Measurements from ENCODE around the gene APEH.

Gene APEH

DNA sequence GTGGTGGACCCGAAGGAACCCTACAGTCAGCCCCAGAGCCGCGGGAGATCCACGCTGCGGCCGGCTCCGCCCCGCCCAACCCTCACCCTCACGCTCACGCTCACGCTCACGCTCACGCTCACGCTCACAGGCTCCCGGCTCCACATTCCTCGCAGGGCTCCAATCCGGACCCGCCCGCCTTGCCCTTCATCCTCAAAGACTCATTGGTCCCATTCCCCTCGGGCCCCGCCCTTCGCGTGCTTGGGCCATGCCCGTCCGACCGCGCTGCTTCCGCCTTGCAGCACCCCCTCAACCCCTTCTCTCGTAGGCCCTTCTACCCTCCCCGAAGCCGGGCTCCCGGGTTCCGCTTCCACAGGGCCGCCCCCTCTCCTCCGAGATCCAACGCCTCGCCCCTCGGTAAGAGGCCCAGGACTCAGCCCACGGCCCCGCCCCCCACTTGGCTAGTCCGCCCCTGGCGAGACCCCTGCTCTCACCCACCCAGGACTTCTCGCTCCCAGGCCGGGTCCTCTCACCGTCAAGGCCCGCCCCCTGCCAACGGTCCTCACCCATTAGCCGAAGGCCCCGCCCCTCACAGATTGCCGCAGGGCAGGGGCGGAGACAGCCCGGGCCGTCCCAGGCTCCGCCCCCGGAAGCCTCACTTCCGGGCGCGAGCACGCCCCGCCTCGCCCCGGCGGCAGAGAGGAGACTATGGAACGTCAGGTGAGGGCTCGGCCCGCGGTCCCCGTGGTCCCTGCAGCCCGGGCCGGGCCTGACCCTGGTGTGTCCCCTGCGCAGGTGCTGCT lies at the start of gene APEH:
Gene APEH, plus strand, starts transcription at position 637 of the 782 bp plus-strand sequence. Its CDS starts 51 bp downstream, at position 688.
- peak; percentile 86 to 98 (median 94) for DNase-seq
- intact Hi-C loops (cut with DNase I) = loop anchor here (5.0 kb wide), 1 partner anchor 132 kb away; no protein-coding TSS in a partner anchor

DNA sequence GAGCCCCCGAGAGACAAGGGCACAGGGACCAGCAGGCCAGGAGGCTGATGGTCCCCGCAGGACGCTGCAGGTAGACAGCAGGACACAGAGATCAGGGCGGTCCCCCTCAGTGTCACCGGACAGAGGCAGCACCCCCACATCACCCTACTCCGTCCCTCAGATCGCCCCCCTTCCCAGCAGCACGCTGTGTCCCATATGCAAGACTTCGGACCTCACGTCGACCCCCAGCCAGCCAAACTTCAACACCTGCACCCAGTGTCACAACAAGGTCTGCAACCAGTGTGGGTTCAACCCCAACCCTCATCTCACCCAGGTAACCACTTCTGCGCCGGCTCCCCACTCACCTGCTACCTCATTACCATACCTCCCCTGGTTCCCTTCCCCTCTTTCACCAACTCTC lies 49.1 kb upstream of the APEH start:
- intact Hi-C loops (cut with DNase I) = no loop called here
- DNase-seq = no peak

DNA sequence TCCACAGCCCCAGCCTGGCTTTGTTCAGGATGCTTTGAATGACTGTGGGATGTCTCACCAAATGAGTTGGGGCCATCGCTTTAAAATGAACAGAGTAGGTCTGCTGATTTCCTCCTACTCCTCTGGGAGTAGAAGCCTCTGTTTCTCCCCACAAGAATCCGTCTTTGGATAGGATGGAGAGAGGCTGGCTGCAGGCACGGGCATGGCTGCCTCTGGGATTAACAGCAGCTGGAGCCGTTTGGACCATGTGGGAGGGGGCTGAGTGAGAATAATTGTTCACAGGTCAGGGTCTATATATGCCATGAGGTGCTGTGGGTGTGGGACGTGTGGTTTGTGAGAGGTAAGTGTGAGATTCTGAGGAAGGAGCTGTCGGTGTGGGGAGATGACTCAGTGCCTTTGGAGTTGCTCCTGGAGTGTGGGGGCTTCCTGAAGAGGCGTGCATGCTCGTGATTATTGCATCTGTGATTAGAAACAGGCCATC lies 48.0 kb upstream of the APEH start:
- intact Hi-C loops (cut with DNase I) = no loop called here
- peak in 41 of 42 donors; percentile 30 to 92 (median 70) for DNase-seq

DNA sequence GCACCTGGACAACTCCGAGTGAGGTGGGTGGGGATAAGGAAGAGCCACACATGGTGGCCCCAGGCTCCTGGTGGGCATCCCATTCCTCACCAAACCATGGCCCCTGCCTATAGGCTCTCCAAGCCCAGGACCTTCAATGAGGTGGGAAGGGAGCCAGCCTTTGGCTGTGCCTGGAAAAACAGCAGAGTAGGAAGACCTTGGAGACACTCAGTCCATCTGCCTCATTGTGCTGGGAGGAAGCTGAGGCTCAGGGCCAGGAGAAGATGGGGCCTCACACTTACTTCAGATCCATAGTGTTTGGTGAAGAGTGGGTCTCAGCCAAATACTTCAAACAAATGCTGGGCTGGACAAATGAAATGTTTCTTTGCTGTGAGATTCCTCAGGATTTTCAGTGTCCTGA lies 47.4 kb upstream of the APEH start:
- DNase-seq = no peak
- intact Hi-C loops (cut with DNase I) = no loop called here

DNA sequence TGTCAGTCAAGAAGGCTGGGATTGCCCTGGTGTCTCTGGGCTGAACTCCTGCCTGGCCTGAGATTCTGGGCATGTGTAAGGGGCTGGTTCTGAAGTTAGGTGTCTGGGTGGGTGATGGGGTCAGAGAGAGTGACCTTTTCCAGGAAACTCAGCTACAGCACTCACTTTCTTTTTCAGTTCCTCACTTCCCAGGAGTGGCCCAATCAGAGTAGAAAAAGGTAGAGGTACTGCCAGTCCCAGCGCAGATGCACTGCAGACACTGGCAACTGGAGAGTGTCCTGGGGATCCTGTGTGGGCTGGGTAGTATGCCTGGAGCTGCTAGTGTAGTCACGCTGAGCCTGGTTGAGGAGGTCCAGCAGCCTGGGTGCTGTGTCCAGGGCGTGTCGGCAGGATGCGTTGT lies 46.5 kb upstream of the APEH start:
- peak in 1 of 42 donors; percentile 17 for DNase-seq
- intact Hi-C loops (cut with DNase I) = no loop called here

DNA sequence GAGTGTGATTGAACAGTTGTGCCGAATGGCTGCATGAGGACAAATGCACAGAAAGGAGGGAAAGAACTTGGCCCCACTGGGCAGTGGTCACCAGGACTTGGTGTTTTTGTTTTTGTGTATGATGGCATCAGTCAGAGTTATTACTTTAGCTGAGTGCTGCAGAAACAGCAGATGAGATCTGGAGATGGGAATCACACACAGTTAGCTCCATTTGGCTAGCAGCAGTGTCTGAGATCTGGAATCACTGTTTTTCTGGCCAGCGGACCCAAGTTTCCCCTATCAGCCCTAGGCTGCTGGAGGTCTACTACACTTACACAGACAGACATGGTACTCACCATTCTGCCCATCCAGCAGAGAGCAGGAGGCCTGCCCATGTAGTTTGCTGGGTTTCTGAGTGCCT lies 45.9 kb upstream of the APEH start:
- DNase-seq = no peak
- intact Hi-C loops (cut with DNase I) = no loop called here

DNA sequence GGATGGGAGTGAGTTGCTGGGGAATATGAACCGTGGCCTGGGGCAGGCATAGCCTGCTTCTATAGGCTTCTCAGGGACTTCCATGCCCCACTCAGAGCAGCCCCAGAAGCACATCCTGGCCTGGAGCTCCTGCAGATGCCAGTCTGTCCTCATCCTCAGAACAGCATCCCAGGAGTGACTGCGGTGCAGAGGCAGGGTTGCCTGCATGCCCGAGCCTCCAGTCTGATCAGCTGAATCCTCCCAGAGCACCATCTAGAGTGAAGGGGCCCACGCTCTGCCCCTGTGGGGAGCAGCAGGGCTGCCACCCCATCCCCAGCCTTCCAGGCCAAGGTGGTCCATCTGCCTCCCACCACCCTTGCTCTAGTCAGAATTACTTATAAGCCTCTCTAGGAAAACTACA lies 44.7 kb upstream of the APEH start:
- DNase-seq = peak in 5 of 42 donors; percentile 20 to 49 (median 44)
- intact Hi-C loops (cut with DNase I) = no loop called here

DNA sequence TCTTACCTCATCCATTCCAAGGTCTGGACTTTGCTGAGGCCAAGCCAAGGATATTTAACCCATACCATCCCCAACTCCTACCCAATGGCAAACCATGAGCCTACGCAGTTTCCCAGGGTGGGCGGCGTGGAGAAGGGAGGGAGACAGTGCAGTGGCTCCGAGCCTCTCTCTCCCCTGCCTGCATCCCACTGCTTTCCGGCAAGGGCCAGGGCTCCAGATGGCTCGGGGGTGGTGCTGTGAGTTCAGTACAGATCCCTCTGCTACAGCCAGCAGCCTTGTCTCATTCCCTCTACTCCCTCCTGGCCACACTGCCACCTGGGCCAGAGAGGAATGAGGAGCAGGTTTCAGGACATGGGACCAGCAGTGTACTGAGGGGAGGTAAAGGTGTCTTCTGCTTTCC lies 44.3 kb upstream of the APEH start:
- intact Hi-C loops (cut with DNase I) = no loop called here
- DNase-seq = peak in 8 of 42 donors; percentile 16 to 68 (median 40)

DNA sequence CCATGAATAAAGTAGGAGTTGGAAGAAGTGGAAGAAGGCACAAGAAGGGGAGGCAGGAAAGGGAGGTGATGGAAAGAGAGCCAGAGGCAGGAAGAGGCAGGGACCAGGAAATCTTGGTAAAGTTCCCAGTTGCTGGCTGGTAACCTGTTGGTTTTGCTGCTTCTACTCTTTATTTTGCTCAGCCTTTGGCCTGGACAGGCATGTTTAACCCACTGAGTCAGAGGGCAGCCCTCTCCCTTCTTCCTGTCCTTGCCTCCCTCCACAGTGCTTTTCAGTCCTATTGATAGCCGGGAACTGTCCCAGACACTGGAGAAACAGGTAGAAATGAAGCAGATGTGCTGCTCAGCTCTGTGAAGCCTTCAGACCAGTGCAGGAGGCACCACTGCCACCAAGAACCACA lies 43.4 kb upstream of the APEH start:
- intact Hi-C loops (cut with DNase I) = no loop called here

DNA sequence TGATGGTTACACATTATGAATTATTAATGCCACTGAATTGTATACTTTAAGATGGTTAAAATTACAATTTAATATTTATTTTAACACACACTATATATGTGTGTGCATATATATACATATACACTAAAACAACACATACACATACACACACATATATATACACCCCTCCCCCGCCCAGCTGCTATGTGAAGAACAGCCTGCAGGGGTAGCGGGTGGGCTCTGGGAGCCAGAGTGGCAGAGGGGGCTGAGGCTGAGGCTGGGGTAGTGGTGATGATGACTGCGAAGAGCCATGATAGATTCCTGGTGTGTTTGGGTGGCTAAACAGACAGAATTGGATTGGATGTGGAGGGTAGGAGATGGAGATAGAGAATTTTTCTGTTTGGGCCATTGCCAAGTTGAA lies 39.4 kb upstream of the APEH start:
- intact Hi-C loops (cut with DNase I) = no loop called here
- peak in 1 of 42 donors; percentile 5 for DNase-seq

More for the DNA sequence above, 43.4 kb upstream of the APEH start:
- DNase-seq = no peak

DNA sequence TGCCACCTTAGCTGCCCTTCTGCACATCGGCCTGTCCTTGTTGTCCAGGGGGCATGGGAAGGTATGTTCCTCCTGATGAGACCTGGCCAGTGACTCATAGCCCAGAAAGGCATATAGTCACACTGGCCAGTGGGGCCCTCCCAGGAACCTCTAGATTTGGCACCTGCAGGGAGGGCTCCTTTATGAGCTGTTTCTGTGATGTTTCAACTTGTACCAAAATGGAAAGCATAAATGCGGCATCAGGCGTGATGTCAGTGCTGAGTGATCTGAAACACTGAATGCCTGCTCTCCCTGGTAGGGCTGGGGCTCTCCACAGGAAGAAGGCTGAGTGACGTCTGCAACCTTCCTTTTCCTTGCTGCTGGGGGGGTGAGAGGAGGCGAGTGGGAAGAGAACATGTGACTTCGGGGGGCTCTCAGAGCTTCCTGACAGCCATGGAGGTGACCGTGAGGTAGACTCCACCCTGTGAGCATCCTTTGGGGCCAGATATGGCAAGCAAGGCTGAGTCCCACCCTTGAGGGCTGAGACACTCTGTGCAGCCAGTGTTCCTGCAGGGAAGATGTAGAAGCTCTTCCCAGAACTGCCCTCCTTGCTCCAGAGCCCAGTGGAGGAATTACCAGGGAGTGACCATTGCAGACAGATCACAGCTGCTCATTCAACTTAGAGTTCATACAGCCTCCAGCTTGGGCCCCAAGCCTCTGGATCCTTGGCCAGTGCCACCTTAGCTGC lies 37.1 kb upstream of the APEH start:
- DNase-seq = peak in 38 of 42 donors; percentile 26 to 91 (median 62)
- intact Hi-C loops (cut with DNase I) = no loop called here

DNA sequence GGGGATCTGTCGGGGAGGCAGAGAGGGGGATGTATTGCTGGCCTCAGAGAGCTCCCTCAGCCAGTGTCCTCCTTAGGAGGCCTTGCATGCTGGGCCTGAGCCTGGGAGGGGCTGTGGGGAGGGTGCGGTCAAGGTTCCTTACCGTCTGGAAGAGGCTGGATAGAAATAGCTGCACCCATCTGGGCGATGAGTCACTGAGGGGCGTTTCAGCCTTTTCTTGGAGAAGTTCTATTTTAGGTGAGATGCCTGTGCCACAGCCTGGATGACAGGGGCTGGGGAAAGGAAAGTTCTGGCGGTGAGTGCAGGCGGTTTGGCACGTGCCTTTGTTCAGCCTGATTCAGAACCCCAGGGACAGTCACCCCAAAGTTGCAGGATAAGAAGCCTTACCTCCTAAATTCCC lies 35.7 kb upstream of the APEH start:
- intact Hi-C loops (cut with DNase I) = no loop called here
- peak; percentile 41 to 93 (median 76) for DNase-seq

DNA sequence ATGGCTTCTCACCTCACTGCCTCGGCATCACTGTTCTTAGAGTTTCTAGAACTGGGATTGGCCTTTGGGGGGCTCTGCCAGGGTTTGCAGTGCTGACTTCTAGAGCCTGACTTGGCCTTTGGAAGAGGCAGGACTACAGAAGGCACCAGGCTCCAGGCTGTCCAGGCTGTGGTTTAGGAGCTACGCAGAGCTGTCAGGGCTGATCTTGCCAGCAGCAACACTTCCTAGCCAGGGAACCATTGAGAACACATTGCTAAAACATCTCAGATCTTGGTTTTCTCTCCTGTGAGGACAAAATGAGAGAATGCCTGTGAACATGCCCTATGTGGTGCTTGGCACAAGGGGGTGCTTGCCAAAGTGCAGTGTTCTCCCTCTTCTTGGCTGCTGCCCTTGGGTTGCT lies 34.6 kb upstream of the APEH start:
- intact Hi-C loops (cut with DNase I) = no loop called here
- DNase-seq = no peak

DNA sequence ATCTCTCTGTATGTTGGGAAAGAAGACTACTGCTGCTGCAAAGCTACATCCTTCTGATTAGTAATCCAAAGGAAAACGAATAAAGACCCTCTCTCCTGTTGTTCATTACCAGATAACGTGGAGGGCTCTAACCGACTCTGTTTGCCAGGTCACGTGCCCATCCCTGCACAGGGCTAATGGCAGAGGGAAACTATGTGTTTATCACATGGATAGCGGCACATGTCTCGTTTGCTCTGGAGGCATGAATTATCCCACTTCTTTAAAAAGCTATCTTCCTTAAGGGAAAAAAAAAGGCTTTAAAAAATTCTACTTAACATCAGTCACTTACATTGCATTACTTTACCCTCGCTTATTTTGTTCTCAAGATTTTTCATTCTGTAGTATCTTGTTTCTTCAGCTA lies 32.9 kb upstream of the APEH start:
- DNase-seq = peak in 11 of 42 donors; percentile 21 to 65 (median 42)
- intact Hi-C loops (cut with DNase I) = no loop called here

DNA sequence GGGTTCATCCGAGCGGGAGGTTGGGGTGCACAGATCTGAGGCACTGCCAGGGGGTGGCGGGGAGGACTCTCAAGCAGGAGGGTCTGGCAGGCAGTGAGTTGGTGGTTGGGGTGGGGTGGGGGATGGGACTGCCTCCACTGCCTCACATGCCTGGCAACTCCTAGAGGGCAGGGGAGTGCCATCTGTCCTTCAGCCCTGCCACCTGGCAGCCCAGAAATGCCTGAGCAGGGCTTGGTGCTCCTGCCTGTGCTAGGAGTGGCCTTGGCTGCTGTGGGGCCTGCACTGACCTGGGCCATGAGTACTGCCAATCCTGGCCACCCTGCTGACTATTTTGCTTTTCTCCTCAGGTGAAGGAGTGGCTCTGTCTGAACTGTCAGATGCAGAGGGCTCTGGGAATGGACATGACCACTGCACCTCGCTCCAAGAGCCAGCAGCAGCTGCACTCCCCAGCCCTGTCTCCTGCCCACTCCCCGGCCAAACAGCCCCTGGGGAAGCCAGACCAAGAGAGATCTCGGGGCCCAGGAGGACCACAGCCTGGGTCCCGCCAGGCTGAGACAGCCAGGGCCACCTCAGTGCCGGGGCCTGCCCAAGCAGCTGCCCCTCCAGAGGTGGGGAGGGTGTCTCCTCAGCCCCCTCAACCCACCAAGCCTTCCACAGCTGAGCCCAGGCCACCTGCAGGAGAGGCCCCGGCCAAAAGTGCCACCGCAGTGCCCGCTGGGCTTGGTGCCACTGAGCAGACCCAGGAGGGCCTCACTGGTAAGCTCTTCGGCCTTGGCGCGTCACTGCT lies 32.0 kb upstream of the APEH start:
- no peak for DNase-seq
- intact Hi-C loops (cut with DNase I) = no loop called here

DNA sequence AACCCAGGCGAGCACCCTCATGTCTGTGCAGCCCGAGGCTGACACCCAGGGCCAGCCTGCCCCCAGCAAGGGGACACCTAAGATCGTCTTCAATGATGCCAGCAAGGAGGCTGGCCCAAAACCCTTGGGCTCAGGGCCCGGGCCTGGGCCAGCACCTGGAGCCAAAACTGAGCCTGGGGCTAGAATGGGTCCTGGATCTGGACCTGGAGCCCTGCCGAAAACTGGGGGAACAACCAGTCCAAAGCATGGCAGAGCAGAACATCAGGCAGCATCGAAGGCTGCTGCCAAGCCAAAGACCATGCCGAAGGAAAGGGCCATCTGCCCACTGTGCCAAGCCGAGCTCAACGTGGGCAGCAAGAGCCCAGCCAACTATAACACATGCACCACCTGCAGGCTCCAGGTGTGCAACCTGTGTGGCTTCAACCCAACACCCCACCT lies 31.4 kb upstream of the APEH start:
- intact Hi-C loops (cut with DNase I) = no loop called here
- DNase-seq = no peak

DNA sequence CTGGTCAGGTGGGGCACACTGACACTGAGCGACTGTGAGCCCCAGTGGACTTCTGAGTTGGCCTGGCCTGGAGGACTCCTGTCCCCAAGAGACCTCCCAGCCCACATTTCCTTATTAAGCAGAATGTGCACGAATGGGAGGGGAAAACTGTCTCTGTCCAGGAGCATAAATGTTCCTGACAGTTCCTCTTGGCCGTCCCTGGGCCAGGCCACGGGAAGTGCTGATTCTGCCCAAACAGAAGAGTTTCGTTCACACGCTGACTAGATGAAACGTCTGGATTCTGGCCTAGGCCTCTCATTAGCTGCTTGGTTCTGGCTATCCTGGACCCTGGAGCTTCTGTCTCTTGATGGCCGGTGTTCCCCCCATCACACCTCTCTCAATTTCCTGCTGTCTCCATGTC lies 29.5 kb upstream of the APEH start:
- intact Hi-C loops (cut with DNase I) = no loop called here
- DNase-seq = no peak

DNA sequence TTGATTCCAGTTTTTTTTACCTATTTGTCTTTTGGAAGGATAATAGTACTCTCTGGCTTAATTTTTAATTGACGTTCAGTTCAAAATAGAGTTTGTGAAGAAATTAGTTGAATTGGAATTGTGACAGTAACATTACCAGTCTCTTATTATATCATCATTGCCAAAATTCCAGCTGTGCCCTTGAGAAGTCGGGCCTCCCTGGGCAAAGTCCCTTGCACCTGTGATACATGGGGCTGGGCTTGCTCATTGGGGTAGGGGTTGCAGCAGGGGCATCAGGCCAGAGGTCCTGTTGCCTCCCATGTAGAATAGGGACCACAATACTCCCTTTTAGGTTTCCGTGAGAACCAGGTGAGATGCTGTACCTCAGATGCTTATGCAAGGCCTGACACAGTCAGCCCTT lies 27.9 kb upstream of the APEH start:
- DNase-seq = no peak
- intact Hi-C loops (cut with DNase I) = no loop called here

DNA sequence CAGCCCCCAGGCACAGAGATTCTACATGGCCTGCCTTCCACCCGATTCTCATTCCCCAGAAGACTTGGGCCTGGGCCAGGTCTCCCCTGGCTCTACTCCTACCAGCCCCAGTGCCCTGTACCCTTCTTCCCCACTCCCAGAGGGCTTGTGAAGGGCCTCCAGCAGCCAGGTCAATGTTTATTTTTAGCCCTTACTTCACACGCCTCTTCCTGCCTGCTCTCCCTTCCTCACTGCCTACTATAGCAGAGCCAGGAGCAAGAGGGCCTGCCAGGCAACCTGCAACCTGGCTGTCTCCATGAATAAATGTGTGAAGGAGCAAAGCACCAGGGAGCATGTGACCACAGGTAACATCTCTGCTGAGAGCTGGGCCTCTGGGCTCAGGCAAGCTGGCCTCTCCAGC lies 26.4 kb upstream of the APEH start:
- DNase-seq = peak in 1 of 42 donors; percentile 56
- intact Hi-C loops (cut with DNase I) = no loop called here

All from head of caudate nucleus (tissue), 42 donors.